ENCODE measurements around the gene RERG. TPM values are rescaled to one million over a fixed set of nuclear protein-coding genes. Genes with fewer than 3 reads are reported as not detected.

Gene RERG
- total RNA-seq, 2 experiments from 2014 or later, result not detected

DNA sequence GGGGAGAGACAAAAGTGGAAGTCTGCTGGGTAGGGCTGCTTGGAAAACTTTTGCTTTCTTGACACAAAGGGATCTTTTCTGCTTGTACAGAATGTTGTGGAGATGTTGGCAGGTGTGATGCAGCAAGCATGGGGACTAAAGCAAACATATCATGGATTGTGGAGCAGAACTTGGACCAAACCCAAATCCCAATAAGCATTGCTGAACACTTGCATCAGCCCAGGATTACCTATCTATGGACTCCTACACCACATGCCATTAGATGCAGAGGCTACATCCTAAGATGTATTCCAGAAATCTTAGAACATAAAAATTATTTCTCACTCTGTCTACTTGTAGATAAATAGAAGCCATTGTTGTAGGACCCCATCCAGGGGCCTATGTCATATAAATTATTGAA is 44.7 kb upstream of the RERG start:
- POLR2A ChIA-PET, result no interaction called here
- peaks cover 2% of the 10 kb centered on the region for H3K4me1 Mint-ChIP-seq (ENCODE audit: low read depth)
- no peaks in the 10 kb centered on the region for H3K9me3 Mint-ChIP-seq
- DNase-seq (no peak), ATAC-seq (no peak)
- no peaks in the 10 kb centered on the region for H3K36me3 Mint-ChIP-seq (ENCODE audit: low read depth)
- CTCF ChIA-PET, result no interaction called here
- no peak overlapping the region for H3K27ac Mint-ChIP-seq
- no peaks in the 10 kb centered on the region for H3K27me3 Mint-ChIP-seq
- no peak overlapping the region for H3K4me3 Mint-ChIP-seq
- TF ChIP-seq, protein P1, sequence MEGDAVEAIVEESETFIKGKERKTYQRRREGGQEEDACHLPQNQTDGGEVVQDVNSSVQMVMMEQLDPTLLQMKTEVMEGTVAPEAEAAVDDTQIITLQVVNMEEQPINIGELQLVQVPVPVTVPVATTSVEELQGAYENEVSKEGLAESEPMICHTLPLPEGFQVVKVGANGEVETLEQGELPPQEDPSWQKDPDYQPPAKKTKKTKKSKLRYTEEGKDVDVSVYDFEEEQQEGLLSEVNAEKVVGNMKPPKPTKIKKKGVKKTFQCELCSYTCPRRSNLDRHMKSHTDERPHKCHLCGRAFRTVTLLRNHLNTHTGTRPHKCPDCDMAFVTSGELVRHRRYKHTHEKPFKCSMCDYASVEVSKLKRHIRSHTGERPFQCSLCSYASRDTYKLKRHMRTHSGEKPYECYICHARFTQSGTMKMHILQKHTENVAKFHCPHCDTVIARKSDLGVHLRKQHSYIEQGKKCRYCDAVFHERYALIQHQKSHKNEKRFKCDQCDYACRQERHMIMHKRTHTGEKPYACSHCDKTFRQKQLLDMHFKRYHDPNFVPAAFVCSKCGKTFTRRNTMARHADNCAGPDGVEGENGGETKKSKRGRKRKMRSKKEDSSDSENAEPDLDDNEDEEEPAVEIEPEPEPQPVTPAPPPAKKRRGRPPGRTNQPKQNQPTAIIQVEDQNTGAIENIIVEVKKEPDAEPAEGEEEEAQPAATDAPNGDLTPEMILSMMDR (IDR thresholded peaks at IDR 0.05), result no peak
- intact Hi-C loops (cut with micrococcal nuclease), result no loop called here

DNA sequence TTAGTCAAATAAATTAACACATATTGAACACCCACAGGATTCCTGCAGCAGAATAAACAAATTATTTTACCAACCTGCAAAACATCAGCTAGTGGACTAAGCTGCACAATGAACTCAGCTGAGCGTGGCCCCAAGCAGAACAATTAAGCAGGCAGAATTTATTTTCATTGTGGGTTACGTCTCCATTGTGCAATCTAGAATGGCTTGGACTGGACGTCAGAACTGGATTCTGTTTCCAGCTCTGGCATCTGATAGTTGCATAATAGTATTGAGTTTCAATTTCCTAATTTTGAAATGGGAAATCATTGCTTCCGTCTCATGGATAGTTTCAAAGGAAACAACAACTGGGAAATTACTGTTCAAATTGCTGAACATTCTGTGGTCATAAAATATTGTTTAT is 35.5 kb upstream of the RERG start:
- Mint-ChIP-seq H3K4me3 (no peak overlapping the region), H3K9me3 (peaks cover 4% of the 10 kb centered on the region), H3K4me1 (ENCODE audit: low read depth) (no peaks in the 10 kb centered on the region), H3K27me3 (peaks cover 26% of the 10 kb centered on the region), H3K36me3 (ENCODE audit: low read depth) (no peaks in the 10 kb centered on the region), H3K27ac (no peak overlapping the region)
- ATAC-seq (no peak), DNase-seq (no peak)
- ChIA-PET POLR2A (no interaction called here), CTCF (no interaction called here)
- TF ChIP-seq, protein P1 (IDR thresholded peaks at IDR 0.05), result no peak
- intact Hi-C loops (cut with micrococcal nuclease), result no loop called here

DNA sequence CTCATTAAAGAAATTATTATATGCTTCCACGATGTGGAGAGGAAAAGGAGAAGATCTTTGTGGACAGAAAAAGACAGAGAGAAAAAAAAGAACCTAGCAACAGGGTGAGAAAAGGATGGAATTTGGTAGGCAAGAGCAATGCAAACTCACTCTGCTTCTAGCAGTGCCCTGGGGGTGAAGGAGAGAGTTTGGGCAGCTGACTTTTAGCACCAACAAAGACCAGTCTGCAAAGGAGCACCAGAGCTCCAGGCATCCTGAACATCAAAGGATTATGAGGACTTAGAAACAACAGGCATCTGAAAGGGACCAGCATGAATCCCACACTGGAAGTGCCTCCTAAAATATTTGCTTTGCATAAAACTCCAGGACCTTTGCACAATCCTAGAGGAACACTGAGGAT is 32.8 kb upstream of the RERG start:
- CTCF ChIA-PET, result interaction anchor here (0.9 to 1.9 kb wide), 2 partner anchors 15 to 33 kb away, joined by 3 to 9 read pairs; partner anchors contain the start of gene RERG

DNA sequence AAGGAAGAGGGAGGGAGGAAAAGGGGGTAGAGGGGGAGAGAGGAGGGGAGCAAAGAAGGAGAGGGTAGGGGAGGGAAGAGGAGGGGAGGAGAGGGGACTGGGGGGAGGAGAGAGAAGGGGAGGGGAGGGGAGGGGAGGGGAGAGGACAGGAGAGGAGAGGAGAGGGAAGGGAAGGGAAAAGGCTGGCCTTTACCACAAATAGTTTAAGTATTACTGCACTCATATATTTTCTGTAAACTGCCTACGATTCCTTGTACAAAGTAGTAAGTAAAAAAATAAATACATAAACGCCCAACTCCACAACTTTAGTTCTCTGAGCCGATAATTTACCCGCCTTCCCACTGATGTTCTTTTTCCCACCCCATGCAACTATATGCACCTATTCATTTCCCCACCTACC is 23.7 kb upstream of the RERG start:
- peaks cover 40% of the 10 kb centered on the region for H3K27me3 Mint-ChIP-seq
- TF ChIP-seq, protein P1 (IDR thresholded peaks at IDR 0.05), result no peak
- no peak for DNase-seq
- no peak overlapping the region for H3K27ac Mint-ChIP-seq
- peaks cover 1% of the 10 kb centered on the region for H3K36me3 Mint-ChIP-seq (ENCODE audit: low read depth)
- ChIA-PET CTCF (no interaction called here), POLR2A (no interaction called here)
- no peak for ATAC-seq
- no peak overlapping the region for H3K4me3 Mint-ChIP-seq
- intact Hi-C loops (cut with micrococcal nuclease), result no loop called here
- H3K9me3 Mint-ChIP-seq, result peaks cover 3% of the 10 kb centered on the region
- no peaks in the 10 kb centered on the region for H3K4me1 Mint-ChIP-seq (ENCODE audit: low read depth)

More for the DNA sequence above, 32.8 kb upstream of the RERG start:
- no peak for DNase-seq
- intact Hi-C loops (cut with micrococcal nuclease), result no loop called here
- POLR2A ChIA-PET, result no interaction called here
- H3K9me3 Mint-ChIP-seq, result peaks cover 4% of the 10 kb centered on the region
- no peak overlapping the region for H3K4me3 Mint-ChIP-seq
- H3K4me1 Mint-ChIP-seq (ENCODE audit: low read depth), result no peaks in the 10 kb centered on the region
- H3K27ac Mint-ChIP-seq, result no peak overlapping the region
- no peak for ATAC-seq
- no peaks in the 10 kb centered on the region for H3K36me3 Mint-ChIP-seq (ENCODE audit: low read depth)
- TF ChIP-seq, protein P1 (IDR thresholded peaks at IDR 0.05), result no peak
- peaks cover 32% of the 10 kb centered on the region for H3K27me3 Mint-ChIP-seq

DNA sequence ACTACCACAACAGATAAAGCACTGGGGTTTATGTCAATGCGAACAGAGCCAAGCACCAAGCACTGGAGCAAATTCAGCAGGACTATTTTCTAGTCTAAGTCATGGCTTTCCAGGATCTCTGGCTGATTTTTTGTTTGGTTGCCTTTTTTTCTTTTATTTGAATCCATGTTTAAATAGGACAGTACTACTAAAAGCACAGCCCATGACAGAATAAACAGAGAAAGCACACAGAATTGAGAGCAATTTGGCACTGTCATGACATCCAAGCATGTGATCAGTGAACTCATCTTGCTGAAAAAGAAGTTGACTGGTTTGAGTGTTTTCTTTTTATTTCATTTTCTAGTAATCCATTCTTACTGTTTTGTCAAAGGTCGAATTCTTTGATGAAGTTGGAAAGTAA is 23.1 kb upstream of the RERG start:
- peaks cover 1% of the 10 kb centered on the region for H3K36me3 Mint-ChIP-seq (ENCODE audit: low read depth)
- ChIA-PET CTCF (no interaction called here), POLR2A (no interaction called here)
- no peaks in the 10 kb centered on the region for H3K4me1 Mint-ChIP-seq (ENCODE audit: low read depth)
- no peak for DNase-seq
- ATAC-seq, result no peak
- peaks cover 3% of the 10 kb centered on the region for H3K9me3 Mint-ChIP-seq
- H3K27me3 Mint-ChIP-seq, result peaks cover 41% of the 10 kb centered on the region
- TF ChIP-seq, protein P1 (IDR thresholded peaks at IDR 0.05), result no peak
- no peak overlapping the region for H3K27ac Mint-ChIP-seq
- intact Hi-C loops (cut with micrococcal nuclease), result no loop called here
- no peak overlapping the region for H3K4me3 Mint-ChIP-seq
